KMS-11 (cell line): ENCODE results near the gene MATK.

ENCODE experiments used
- H2AFZ ChIP-seq: fragments of 200-600 bp; sonication (generic); 2 replicates; pipeline ENCODE4 v1.6.1; 2016; ENCODE audit warnings: antibody characterized with exemption, mixed run types, low read depth
- H3K27ac ChIP-seq: fragments of 200-600 bp; sonication (generic); 2 replicates; pipeline ENCODE4 v1.6.1; 2016; ENCODE audit warnings: mild to moderate bottlenecking, mixed run types
- H3K27me3 ChIP-seq: fragments of 200-600 bp; sonication (generic); 2 replicates; pipeline ENCODE4 v1.6.1; 2017; ENCODE audit warnings: mild to moderate bottlenecking, low read depth, mixed run types, moderate library complexity; ENCODE audit not compliant: insufficient read depth
- H3K36me3 ChIP-seq: fragments of 200-600 bp; sonication (generic); 2 replicates; pipeline ENCODE4 v1.6.1; 2017; ENCODE audit warnings: mild to moderate bottlenecking, mixed run types; ENCODE audit not compliant: insufficient read depth
- H3K4me1 ChIP-seq: fragments of 200-600 bp; sonication (generic); 2 replicates; pipeline ENCODE4 v1.6.1; 2016; ENCODE audit warnings: mild to moderate bottlenecking, low read depth, mixed run types; ENCODE audit not compliant: poor library complexity, severe bottlenecking
- H3K4me2 ChIP-seq: fragments of 200-600 bp; sonication (generic); 2 replicates; pipeline ENCODE4 v1.7.0; 2016; ENCODE audit warnings: mild to moderate bottlenecking, mixed run types
- H3K4me3 ChIP-seq: fragments of 200-600 bp; sonication (generic); IDR thresholded peaks from 2 replicates; pipeline ENCODE4 v1.6.1; 2017; ENCODE audit warnings: low read depth, low read length, mixed read lengths; ENCODE audit not compliant: insufficient read depth
- H3K79me2 ChIP-seq: fragments of 200-600 bp; sonication (generic); 2 replicates; pipeline ENCODE4 v1.6.1; 2016; ENCODE audit warnings: low read depth, mixed run types; ENCODE audit not compliant: insufficient read depth
- H3K9ac ChIP-seq: fragments of 200-600 bp; sonication (generic); 2 replicates; pipeline ENCODE4 v1.6.1; 2016; ENCODE audit warnings: mild to moderate bottlenecking, mixed run types
- H4K20me1 ChIP-seq: fragments of 200-600 bp; sonication (generic); 2 replicates; pipeline ENCODE4 v1.6.1; 2016; ENCODE audit warnings: mild to moderate bottlenecking, mixed run types; ENCODE audit not compliant: insufficient read depth
- TF ChIP-seq, protein P1 (sequence below): fragments of 200-600 bp; sonication (generic); conservative IDR thresholded peaks from 2 replicates; pipeline ENCODE4 v1.6.1; 2017; ENCODE audit warnings: low read depth, mild to moderate bottlenecking, antibody characterized with exemption, low read length, moderate library complexity, mixed read lengths

MATK gene

DNA sequence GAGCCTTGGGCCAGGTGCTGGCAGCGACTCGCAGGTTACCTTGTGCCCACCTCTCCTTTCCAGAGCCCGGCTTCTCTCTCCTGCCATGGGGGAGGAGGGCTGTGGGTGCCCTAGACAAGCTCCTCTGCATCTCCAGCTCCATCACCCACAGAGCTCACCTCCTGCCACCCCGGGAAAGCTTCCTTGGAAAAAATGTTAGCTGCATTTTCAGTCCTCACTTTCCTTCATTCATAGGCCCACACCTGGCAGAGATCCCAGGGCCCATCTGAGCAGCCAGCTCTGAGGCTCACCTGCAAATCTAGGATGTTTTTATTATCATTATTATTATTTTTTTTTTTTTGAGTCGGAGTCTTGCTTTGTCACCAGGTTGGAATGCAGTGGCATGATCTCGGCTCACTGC lies 45.8 kb upstream of the MATK start:
- Histone ChIP-seq H4K20me1 (no peaks in the 10 kb centered on the region), H3K36me3 (no peaks in the 10 kb centered on the region), H3K4me3 (no peak overlapping the region), H3K4me2 (no peak overlapping the region), H3K9ac (no peak overlapping the region), H3K79me2 (no peaks in the 10 kb centered on the region), H3K4me1 (no peaks in the 10 kb centered on the region), H2AFZ (no peak overlapping the region), H3K27ac (no peak overlapping the region), H3K27me3 (peaks cover 83% of the 10 kb centered on the region)
- TF ChIP-seq, protein P1, sequence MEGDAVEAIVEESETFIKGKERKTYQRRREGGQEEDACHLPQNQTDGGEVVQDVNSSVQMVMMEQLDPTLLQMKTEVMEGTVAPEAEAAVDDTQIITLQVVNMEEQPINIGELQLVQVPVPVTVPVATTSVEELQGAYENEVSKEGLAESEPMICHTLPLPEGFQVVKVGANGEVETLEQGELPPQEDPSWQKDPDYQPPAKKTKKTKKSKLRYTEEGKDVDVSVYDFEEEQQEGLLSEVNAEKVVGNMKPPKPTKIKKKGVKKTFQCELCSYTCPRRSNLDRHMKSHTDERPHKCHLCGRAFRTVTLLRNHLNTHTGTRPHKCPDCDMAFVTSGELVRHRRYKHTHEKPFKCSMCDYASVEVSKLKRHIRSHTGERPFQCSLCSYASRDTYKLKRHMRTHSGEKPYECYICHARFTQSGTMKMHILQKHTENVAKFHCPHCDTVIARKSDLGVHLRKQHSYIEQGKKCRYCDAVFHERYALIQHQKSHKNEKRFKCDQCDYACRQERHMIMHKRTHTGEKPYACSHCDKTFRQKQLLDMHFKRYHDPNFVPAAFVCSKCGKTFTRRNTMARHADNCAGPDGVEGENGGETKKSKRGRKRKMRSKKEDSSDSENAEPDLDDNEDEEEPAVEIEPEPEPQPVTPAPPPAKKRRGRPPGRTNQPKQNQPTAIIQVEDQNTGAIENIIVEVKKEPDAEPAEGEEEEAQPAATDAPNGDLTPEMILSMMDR: no peak

DNA sequence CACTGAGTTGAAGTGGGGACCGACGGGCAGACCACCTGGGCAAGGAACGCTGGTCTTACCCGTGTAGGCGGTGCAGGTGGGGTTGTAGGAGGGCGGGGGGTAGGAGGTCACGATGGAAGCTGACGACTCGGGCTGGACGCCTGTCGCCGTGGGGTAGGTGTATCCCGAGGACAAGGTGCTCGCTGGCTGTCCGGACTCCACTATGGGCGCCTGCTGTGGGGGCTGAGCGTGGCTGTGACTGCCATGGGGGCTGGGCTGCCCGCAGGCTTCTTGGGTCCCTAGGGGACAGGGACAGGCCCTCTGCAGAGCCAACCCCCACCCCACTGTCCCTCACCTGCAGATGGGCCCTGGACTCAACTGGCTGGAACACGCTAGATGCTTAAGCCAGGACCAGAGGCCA lies 45.4 kb upstream of the MATK start:
- Histone ChIP-seq H3K4me1 (no peaks in the 10 kb centered on the region), H3K27me3 (peaks cover 84% of the 10 kb centered on the region), H3K9ac (no peak overlapping the region), H3K4me3 (no peak overlapping the region), H3K4me2 (no peak overlapping the region), H3K27ac (no peak overlapping the region), H4K20me1 (no peaks in the 10 kb centered on the region), H3K79me2 (no peaks in the 10 kb centered on the region), H2AFZ (no peak overlapping the region), H3K36me3 (no peaks in the 10 kb centered on the region)
- TF ChIP-seq, protein P1: no peak

DNA sequence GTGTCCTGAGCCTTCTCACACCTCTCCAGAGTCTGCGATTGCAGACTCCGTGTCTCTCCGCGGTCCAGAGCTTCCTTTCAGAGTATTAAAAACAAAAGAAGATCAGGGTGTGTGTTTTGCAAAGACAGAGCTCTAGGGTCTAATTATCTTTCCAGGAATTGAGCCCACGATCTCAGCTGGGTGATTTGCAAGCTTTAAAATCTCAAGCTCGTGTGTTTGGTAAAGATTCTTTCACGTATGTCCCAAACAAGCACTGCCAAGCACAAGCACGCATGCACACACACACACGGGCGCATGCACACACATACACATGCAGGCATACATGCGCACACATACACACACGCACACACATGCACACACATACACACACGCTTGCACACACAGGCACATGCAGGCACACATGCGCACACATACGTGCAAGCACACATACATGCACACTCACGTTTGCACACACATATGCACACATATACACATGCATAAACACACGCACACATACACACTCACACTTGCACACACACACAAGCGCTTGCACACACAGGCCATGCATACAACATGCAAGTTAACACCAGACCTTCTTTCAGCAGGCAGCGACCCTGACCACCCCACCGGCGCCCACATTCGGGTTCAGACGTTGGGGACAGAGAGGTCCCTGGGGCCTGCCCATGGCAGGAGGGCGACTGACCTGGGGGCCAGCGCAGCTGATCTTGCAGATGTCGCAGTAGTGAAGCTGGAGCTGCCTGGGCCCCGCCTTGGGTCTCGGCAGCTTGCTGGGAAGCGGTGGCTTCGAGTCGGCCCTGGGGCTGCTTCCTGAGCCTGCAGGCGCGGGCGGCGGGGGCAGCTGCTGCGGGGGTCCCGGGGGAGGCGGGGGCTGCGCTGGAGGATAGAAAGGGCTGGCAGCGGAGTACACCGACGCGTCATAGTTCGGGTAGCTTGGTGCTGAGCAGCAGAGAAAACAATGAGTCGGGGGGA lies 44.7 kb upstream of the MATK start:
- no peaks in the 10 kb centered on the region for H4K20me1 ChIP-seq
- H3K4me2 ChIP-seq: no peak overlapping the region
- H3K9ac ChIP-seq: no peak overlapping the region
- H3K27ac ChIP-seq: no peak overlapping the region
- H3K4me1 ChIP-seq: no peaks in the 10 kb centered on the region
- H2AFZ ChIP-seq: no peak overlapping the region
- TF ChIP-seq, protein P1: no peak
- no peak overlapping the region for H3K4me3 ChIP-seq
- H3K27me3 ChIP-seq: peaks cover 84% of the 10 kb centered on the region
- no peaks in the 10 kb centered on the region for H3K36me3 ChIP-seq
- H3K79me2 ChIP-seq: no peaks in the 10 kb centered on the region

DNA sequence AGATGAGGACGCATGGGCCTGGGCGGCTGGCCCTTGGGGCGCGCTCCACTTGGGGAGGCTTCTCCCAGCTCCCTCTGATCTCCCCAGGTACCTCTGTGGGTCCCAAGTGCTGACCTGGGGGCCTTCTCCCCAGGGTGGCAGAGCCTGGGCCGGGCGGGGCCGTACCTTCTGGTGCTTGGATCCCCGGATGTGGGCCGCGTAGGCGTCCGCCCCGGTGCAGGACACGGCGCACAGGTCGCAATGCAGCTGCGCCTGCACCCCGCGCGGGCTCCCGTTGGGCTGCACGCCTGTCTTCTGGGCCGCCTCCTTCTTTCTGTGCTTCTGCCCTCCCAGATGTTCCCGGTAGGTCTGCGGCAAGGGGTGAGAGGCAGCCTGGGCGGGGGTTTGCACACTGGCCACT lies 41.1 kb upstream of the MATK start:
- H3K27me3 ChIP-seq: peaks cover 93% of the 10 kb centered on the region

More for the DNA sequence above, 41.1 kb upstream of the MATK start:
- Histone ChIP-seq H3K27ac (no peak overlapping the region), H3K4me1 (no peaks in the 10 kb centered on the region), H2AFZ (no peak overlapping the region), H3K79me2 (no peaks in the 10 kb centered on the region), H3K4me2 (no peak overlapping the region), H3K4me3 (no peak overlapping the region), H3K9ac (no peak overlapping the region), H3K36me3 (no peaks in the 10 kb centered on the region), H4K20me1 (no peaks in the 10 kb centered on the region)
- TF ChIP-seq, protein P1: no peak
